Measurements from ENCODE around the gene VPS8.
"Not testable (repeated sequence)": the region's sequence is repeated elsewhere in the genome, so short reads cannot be mapped to it uniquely, and the experiment has no call there.

VPS8 gene

DNA sequence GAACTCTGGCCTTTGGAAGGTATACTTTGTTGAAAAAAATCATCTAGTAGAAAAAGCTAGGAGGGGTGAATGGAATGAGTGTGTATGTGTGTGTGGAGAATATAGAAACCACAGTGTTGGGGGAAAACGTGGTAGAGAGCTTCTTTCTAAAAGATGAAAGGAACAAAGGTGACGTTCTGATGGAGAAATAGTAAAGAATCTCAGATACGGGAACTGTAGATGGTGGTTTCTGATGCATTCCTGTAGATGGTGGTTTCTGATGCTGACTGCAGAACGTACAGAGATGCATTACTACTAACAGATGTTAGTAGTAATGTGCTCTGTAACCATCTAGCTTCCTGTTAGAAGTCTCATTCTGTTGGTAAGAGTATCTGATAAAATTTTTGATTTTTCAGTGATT, 60.2 kb downstream of the VPS8 start:
- no peak for DNase-seq (ENCODE audit: low read depth in 2 of 2)

DNA sequence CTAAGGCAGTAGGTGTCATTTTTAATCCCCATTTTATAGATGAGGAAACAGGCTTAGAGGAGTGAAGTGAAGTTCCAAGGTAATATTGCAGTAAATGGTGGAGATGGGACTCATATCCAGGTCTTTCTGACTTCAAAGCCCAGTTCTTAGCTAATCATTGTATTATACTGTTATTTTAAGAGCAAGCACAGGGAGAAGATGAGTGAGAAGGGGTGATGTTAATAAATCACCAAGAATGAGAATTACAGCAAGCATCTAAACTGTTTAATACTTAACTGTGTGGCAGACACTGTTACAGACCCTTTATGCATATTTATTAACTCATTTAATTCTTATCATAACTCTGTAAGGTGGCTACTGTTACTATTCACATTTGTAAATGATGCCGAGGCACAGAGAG, 61.2 kb downstream of the VPS8 start:
- DNase-seq (ENCODE audit: low read depth in 2 of 2): no peak

DNA sequence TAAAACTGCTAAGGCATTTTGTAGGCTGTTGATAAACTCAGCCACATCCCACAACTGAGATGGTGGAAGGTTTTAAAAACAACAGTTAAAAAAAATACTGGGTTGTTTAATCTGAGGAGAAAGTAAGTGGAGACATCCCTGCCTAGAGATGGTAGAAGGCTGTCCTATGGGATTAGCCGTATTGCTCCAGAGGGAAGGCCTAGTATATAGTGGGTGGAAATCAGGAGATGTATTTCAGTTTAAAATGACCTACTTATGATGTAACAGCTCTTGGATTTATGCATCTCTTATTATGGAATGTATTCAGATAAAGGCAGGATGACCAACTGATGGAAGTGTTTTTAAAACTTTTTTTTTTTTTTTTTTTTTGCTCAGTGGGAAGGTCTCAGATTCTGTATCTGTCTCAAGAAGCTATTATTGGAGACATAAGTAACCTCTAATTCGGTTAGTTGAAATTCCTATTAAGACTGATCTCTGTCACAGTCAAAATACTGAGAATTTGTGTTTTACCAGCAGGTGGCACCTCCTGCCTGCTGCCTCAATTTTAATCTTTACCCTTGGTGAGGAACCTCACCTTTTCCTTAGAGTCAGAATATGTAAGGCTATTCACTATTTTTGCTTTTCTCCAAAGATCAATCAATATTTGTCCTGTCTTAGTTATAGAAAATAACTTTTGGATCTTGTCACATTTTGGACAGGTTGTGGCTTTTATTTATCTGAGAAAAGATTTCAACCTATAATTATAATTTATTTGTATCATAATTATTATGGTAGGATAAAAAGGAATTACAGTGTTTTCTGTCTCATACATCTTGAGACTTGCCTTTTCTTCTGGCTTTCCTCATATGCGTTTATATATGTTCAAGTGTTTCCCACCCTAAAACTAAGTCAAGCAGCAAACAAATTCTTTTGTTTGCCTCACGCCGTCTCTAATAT, 63.0 kb downstream of the VPS8 start:
- no peak for DNase-seq (ENCODE audit: low read depth in 2 of 2)

DNA sequence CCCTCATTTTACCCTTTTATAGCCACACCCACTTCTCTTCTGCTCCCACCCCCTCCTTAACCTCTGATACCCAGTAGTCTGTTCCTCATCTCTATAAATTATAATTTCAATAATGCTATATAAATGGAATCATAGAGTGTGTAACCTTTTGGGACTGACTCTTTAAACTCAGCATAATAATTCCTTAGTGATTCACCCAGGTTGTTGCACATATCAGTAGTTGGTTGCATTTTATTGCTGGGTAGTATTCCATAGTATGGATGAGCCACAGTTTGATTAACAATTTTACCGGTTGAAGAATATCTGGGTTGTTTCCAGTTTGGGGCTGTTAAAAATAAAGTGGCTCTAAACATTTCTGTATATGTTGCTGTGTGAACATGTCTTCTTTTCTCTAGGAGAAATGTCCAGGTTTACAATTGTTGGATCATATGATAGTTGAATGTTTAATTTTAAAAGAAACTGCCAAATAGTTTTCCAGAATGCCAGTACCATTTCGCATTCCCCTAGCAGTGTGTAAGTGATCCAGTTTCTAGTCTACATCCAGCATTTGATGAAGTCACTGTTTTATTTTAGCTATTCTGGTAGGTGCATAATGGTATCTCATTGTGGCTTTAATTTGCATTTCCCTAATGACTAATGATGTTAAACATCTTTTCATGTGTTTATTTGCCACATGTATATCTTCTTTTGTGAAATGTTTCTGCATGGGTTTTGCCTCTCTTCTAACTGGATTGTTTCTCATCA, 68.5 kb downstream of the VPS8 start:
- no peak for DNase-seq (ENCODE audit: low read depth in 2 of 2)

DNA sequence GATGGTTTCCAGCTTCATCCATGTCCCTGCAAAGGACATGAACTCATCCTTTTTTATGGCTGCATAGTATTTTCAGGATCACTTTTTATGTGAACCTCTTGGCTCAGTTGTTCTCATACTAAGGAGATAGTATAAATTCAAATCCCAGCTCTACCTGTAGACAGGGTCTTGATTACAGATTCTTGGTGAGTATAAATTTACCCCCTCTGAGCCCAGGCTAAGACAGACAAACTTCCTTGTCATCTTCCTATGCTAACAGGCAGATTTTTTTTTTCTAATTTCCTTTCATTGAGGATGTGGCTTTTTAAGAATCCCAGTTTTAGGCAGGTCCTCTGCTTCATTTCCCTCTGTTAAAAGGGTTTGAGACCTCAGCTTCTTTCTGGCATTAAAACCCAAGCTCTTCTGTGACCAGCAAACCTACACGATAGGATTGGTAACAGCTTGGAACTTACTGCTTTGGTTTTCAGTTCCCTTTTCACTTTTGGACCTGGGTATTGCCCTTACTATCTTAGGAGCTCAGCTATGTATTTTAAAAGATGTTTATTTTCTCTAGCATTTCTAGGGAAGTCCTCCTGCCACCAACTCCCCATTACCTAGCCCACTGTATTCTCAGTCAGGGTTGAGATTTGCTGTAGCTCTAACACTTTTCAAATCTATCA, 72.5 kb downstream of the VPS8 start:
- DNase-seq (ENCODE audit: low read depth in 2 of 2): no peak

DNA sequence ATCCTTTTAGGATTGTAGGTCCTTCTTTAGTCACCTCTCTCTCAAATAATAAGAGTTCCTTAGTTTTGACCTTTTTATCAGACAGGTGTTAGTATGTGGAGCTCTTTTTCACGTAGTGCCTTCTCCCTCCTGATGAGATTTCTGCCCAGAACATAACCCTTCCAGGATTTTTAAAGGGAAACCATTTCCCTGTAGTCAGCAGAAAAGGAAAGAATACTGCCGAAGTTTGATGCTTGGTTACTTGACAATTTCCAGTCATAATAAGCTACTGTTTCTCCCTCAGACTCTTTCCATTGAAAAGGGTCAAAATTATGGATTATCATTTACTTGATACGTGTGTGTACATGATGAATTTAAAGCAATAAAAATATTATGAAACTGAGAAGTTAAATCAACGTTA, 73.1 kb downstream of the VPS8 start:
- no peak for DNase-seq (ENCODE audit: low read depth in 2 of 2)

DNA sequence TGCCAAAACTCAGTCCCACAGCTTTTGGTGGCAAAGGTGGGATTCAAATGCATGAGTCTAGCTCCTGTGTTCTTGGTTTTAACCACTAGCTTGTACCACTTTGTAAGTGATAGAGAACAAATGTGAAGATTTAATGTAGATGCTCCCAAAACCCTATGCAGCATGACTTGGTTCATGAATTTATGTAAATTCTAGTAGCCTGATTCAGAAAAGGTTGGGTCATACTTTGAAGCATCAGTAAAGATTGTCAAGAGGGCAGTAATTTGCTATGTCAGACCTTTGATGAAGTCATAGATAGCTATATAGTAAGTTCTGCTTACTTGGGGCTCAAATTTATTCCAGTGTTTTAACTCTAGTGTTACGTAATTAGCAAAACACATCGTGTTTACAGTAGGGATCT, 75.6 kb downstream of the VPS8 start:
- DNase-seq (ENCODE audit: low read depth in 2 of 2): no peak

DNA sequence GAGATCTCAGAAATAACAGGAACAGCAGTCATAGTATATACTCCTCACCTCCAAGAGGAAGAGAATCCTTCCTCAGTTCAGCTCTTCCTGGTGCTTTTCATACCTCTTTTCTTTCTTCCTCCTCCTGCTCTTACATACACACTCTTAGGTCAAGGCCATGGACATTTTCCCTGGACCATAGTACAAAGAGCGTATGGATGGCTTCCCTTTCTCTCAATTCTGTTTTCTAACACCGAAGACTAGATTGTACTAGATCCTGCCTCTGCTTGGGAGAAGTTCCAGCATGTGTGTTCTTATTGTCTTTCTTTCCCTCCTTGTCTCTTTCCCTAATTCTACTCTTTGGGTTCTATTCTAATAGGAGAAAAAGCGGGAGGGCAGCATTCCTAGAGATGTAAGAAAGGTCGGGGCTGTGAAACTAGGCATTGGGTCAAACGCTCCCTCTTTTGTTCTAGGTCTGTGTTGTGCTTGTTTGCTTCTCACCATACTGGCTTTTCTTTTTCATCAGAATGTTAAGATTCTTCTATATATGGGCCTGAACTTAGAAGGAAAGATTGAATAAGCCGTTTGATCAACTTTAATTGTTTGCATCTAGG, 77.4 kb downstream of the VPS8 start:
- DNase-seq (ENCODE audit: low read depth in 2 of 2): no peak

DNA sequence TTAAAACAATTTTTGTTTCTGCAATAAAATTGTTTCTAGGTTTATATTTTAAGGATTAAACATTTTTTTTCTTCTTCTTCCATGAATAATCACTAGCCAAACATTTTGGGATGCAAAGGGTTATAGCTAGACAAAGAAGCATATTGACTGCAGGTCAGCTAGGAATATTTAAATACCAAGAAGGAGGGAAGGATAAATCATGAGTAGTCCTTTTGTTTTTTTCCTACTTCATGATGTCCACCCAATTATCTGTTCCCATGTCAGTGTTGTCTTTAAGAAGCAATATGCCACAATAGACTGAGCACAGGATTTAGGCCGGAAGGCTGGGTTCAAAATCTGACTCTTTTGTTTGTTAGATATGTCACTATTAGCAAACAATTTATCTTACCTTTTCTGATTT, 82.1 kb downstream of the VPS8 start:
- DNase-seq (ENCODE audit: low read depth in 2 of 2): no peak

DNA sequence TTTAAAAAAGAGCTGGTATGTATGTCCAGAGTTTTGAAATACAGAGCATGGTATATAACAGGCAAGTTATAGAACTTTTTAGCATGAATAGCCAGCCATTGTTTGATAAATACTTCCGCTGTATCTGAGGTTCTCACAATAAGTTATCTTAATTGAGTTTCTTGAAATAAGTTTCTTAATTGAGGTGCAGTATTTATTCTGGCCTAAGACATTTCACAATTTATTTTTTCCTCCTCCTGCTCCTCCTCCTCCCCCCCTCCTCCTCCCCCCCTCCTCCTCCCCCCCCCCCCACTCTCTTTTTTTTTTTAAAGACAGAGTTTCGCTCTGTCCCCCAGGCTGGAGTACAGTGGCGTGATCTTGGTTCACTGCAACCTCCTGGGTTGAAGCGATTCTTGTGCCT, 83.4 kb downstream of the VPS8 start:
- no peak for DNase-seq (ENCODE audit: low read depth in 2 of 2)

DNA sequence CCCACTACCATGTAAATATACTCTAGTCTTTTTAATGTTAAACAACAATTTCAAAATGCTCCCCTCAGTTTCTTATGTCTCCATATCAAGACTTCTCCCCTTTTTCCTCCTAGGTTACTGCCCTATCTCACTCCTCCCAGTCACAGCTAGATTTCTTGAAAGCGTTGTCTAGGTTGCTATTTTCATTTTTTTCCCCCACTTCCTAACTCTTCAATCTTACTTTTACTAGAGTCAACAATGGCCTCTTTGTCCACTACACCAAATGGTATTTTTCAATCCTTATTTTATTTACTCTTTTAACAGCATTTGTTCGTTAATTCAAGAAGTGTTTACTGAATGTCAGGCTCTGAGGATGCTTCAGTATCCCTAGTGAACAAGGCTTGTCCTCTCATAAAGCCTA, 84.4 kb downstream of the VPS8 start:
- DNase-seq (ENCODE audit: low read depth in 2 of 2): no peak

DNA sequence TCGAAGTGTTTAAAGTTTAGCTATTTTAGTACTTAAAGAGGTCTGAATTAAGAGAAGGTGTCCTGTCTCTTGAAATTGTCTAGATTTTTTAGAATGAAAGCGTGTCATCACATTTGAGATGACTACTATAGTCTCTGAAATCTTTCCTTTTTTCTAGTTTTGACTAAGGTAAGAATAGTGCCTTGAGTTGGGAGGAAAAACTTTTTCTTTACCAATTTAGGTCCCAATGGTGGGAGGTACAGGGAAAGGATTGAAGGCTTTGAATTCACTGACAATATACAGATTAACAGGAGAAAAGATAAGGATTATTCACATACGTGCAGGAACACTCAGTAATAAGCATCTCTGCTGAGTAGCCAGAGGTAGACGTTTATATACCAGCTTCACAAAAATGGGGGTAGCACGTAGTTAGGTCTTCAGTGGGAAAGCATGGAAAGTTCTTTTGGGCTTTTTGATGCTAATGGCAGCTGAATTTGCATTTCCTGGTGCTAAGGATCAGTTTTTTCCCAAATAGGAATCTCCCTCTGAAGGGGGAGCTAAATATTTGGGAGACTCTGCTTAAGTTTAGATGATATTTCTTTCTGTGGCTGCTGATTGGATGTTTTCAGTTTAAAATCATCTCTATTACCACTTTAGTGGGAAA, 88.1 kb downstream of the VPS8 start:
- no peak for DNase-seq (ENCODE audit: low read depth in 2 of 2)

DNA sequence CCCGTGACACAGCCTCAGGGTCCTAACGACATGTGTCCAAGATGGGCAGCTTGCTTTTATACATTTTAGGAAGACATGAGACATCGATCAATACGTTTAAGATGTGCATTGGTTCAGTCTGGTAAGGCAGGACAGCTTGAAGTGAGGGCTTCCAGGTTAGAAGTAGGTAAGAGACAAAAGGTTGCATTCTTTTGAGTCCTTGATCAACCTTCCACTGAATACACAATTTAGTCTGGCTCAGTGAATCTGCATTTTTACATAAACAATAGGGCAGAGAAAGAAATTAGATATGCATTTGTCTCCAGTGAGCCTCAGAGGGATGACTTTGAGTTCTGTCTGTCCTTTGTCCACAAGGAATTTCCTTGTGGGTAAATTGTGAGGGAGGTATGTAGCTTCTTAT, 95.1 kb downstream of the VPS8 start:
- not testable (repeated sequence) for DNase-seq (ENCODE audit: low read depth in 2 of 2)

DNA sequence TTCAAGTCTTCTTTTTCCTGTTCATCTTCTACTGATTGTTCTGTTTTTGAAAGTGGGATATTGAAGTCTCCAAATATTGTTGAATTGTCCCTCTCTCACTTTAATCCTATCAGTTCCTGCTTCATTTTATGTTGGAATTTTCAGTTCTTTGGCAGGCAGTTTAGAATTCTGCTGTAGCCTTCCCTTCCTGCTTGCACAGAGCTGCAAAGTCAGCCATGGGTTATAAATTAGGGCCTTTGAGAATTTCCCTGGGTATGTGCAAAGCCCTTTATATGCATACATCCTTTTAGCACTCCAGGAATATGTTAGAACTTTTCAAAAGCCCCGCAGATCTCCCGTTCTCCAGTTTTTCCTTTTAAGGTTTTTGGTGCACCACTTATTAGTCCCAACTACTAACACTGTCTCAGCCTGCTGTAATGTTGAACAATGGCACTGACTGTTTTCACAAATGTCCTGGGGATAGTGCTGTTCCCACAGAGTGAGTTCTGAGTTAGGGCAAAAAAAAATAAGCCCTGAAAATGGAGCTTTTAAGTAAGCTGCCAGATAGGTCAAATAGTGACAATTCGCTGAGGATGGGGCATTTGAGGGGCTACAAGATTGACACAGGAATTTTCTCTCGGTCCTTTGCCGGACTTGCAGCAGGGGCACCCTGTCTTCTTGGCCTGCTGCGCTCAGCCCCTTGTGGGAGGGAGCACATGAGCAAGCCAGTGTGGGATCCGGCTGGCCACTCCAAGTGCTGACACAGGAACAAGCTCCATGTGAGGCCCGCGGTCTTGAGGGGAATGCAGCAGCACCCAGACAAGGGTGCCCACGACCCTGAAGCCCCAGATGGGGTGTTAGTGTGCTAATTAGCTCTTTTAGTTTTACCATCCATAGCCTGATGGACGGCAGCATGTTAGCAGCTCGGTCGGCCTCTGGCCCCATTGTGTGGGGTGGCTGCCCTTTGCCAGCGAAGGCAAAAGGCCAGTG, 96.0 kb downstream of the VPS8 start:
- no peak for DNase-seq (ENCODE audit: low read depth in 2 of 2)

DNA sequence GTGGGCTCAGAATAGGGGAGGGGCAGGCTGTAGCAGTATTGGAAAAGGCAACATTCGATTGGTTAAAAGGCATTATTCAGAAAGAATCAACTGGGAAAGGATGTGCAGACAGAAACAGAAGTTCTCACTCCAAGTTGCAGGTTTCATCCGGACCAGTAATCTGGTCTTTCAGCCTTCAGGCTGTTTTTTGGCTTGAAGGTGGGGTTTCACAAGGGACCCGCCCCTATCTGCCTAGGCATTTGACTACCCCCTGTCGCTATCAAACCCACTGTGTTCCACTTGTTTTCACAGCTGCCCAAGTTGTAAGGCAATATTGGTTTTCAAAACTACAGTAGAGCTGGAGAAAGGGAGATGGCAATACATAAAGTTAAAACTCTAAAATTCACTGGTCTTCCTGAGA, 96.9 kb downstream of the VPS8 start:
- no peak for DNase-seq (ENCODE audit: low read depth in 2 of 2)

DNA sequence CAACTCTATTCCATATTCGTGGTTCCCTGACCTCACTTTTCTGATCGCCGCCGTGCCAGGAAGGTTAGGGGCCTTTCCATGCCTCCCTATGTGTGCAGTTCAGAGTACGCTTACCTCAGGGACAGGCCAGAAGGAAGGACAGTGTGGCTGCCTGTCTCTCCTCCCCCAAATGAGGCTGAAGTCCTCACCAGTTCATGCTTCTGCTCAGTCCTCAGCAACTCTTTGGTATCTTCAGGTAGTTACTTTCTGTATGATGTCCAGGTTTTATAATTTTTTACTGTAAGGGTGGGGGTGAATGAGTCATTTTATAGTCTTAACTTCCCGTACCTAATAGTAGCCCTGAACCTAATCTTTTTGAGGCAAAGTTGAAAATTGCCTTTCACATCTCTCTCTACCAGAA, 98.7 kb downstream of the VPS8 start:
- no peak for DNase-seq (ENCODE audit: low read depth in 2 of 2)

DNA sequence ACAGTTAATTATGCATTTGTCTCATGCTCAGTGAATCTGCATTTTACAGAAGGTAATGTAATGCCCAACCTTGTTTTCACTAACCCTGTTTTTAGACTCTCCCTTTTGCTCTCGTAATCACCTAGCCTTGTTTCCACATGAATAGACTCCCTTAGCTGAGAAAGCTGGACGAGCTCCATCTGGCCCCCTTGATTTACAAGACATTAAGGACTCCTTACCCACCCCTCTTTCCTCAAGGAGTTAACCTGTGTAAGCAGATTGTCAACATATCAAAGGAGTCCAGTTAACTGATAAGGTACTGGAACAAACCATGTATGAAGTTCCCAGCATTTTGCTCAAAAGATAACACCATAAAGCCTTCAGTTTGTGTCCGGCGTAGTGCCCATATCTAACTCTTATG, 99.6 kb downstream of the VPS8 start:
- no peak for DNase-seq (ENCODE audit: low read depth in 2 of 2)

DNA sequence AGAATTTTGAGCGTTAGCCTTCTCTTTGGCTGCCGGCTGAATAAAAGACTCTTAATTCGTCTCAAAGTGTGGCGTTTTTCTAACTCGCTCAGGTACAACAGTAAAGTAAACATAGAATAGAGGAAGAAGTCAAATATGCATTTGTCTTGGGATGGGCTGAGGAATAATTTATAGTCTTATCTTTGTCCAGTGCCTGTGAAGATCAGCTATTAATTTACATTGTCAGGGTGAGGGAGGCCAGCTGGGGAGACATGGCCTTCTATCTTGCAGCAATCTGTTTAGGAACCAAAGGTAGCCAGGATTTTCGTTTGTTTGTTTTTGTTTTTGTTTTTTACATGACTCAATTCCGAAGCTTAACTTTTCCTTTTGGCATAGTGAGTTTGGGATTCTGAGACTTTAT, 100.2 kb downstream of the VPS8 start:
- DNase-seq (ENCODE audit: low read depth in 2 of 2): no peak

DNA sequence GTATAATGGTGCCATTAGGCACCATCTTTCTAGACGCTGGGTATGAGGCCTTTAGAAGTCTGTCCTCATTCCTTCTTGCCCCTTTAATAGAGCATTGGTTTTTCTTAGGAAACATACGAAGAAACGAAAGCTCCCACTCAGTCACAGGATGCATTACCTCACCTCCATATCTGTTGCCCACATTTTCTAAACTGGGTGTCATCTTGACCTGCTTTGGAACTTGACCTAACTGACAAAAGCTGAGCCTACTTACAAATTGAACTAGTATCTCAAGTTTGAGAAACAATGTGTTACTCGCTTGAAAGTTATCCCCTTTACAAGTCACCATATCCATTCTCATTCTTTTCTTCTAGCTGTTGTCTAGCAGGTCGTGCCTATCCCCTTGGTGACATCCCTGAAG, 102.7 kb downstream of the VPS8 start:
- DNase-seq (ENCODE audit: low read depth in 2 of 2): no peak

DNA sequence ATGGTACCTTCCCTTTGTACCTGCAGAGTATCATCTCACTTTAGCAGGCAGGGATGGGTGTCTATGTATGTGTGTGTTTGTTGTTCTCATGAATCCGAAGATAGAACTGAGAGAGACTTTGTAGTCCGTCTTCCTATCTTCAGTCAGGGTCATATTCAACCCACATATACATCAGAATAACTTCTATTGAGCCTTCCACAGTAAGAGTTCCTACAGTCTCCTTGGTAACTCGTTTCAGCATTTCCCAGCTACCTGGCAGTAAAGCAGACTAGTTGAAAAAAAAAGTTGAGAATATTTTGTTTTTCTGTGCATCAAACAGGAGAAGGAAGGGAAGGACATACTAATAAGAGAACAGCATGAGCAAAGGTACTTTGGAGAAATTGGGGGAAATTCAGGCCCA, 106.8 kb downstream of the VPS8 start:
- DNase-seq (ENCODE audit: low read depth in 2 of 2): no peak

DNA sequence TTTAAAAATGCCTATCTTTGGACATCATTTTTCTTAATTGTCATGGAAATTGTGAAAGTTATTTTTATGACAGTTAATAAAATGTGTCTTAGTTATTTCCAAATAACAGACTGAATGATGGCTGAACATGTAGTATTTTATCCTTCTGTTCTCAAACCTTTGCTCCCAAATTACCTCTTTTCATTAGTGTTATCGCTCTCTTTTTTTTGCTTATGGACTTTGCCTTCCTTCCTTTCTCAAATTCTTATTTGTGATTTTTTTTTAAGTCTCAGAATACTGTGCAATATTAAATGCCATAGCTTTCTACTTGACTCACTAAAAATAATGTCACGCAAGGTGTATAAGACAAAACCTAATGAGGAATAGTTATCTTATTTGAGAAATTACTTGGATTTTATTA, 107.7 kb downstream of the VPS8 start:
- no peak for DNase-seq (ENCODE audit: low read depth in 2 of 2)

Measured in stimulated activated CD4-positive, alpha-beta T cell treated with anti-CD3 and anti-CD28 coated beads, Interleukin-12 subunit alpha, Interleukin-12 subunit beta, amount 100 ng/mL, for 24 hours (primary cell).